Esophagus squamous epithelium (tissue), 4 donors: ENCODE measurements around the gene CCR5AS.

Experiments used
- POLR2A ChIP-seq, 4 donors: fragments of 450-650 bp; IDR thresholded peaks; one replicate each; pipeline ENCODE4 v1.6.1; 2017; ENCODE audit warnings: antibody characterized with exemption in 4 of 4, mild to moderate bottlenecking in 4 of 4, moderate library complexity in 3 of 4
- TF ChIP-seq, protein P1 (sequence below), 6 experiments: fragments of 450-650 bp in 4 of 6; fragments of 200-600 bp in 2 of 6; sonication (generic) in 2 of 6; IDR thresholded peaks; one replicate each; pipeline ENCODE4 v1.5.1; 2016 to 2019; ENCODE audit warnings: antibody characterized with exemption in 6 of 6, mild to moderate bottlenecking in 4 of 6, moderate library complexity in 4 of 6

DNA sequence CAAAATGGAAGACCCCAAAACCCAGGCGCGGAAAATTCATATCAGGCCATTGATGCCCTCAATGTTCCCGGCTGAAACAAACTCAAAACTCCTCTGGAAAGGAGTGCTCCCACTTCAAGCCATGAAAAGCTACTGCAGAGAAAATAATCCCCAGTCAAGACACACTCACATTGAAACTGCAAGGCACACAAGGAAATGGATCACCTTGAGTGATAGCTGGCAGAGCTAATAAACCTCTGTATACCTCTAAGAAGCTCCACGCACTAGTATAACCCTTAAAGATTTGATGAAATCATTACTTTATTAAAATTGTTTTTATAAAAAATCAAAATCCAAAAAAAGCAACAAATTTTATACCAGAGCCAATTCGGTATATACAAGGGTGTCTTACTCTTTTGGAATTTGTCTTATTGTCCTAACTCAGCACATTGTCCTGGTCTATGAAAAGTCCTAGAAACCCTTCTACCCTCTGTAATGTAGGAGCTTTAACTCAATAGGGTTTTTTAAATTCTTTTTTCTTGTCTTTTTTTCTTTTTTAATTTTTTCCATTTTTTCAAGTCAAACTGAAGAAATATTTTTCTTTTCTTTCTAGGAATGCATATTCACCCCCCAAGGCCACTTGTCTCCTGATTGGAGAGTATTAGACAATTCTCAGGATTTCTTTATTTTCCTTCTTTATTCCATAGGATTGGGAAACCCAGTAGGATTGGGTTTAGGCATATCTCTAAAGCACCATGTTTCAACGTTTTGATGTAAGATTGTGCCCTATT, 8.5 kb downstream of the CCR5AS start:
- TF ChIP-seq, protein P1, sequence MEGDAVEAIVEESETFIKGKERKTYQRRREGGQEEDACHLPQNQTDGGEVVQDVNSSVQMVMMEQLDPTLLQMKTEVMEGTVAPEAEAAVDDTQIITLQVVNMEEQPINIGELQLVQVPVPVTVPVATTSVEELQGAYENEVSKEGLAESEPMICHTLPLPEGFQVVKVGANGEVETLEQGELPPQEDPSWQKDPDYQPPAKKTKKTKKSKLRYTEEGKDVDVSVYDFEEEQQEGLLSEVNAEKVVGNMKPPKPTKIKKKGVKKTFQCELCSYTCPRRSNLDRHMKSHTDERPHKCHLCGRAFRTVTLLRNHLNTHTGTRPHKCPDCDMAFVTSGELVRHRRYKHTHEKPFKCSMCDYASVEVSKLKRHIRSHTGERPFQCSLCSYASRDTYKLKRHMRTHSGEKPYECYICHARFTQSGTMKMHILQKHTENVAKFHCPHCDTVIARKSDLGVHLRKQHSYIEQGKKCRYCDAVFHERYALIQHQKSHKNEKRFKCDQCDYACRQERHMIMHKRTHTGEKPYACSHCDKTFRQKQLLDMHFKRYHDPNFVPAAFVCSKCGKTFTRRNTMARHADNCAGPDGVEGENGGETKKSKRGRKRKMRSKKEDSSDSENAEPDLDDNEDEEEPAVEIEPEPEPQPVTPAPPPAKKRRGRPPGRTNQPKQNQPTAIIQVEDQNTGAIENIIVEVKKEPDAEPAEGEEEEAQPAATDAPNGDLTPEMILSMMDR (IDR thresholded peaks at IDR 0.05) = no peak
- no peak for TF ChIP-seq POLR2A (IDR thresholded peaks at IDR 0.05)
